ENCODE data around the gene TMEM39A. TPM values are rescaled to one million over a fixed set of nuclear protein-coding genes. Genes with fewer than 3 reads are reported as not detected.

Gene TMEM39A, protein sequence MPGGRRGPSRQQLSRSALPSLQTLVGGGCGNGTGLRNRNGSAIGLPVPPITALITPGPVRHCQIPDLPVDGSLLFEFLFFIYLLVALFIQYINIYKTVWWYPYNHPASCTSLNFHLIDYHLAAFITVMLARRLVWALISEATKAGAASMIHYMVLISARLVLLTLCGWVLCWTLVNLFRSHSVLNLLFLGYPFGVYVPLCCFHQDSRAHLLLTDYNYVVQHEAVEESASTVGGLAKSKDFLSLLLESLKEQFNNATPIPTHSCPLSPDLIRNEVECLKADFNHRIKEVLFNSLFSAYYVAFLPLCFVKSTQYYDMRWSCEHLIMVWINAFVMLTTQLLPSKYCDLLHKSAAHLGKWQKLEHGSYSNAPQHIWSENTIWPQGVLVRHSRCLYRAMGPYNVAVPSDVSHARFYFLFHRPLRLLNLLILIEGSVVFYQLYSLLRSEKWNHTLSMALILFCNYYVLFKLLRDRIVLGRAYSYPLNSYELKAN
- 48.4 and 74.1 TPM in 2 replicates for total RNA-seq (2014; rRNA removed; shearing (Covaris generic))

DNA sequence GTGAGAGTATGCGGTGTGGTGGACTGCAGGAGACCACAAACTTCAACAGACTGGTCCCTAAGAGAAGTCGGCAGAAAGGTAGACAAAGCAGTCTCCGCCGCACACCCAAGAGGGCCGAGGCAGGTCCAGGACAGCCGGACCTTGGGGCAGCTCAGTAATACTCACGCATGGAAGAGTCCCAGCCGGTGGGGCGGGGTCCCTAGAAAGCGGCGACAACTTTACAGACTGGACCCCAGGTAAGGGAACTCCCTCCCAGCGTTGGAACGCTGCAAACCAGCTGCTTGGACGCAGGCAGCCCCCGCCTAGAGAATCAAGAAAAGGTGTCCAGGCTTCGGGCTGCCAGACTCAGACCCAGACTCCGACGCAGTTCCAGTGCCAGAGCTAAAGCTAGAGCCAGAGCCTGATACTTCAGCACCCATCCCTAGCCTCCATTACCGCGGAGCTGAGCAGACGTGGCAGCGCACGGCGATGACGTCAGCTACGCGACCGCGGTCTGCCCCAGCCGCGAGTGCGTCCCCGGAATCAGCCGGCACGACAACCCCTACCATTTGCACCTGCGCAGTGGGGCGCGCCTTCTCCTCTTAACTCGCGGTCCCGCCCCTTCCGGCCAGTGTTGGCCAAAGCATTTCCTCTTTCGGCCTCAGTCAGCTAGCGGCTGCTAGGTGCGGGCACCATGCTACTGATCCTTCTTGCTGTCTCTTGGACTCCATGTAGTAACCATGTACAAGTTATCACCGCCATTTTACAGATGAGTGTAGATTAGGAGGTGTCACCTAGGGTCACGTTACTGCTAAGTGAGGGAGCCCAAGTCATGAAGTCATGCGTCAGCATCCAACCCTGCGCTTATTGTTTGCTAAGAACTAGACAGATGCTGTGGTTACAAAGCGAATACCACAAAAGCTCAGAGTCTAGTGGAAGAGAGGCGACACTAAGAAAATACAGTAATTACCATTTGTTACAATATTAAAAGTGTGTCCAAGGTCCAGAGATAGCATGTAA is at the start of gene TMEM39A:
Gene TMEM39A (minus strand): TSS at position 445 of the 999 bp plus-strand sequence. CDS start 1,541 bp downstream, outside the sequence.
- H3K36me3 ChIP-seq, result peaks cover 41% of the 10 kb centered on the region
- peak within 1 kb of the TSS; percentile 73 for H3K4me3 ChIP-seq
- DNase-seq (ENCODE audit: low read depth in 1 of 2, low spot score in 2 of 2), result peak; percentile 94 to 98
- peaks cover 14% of the 10 kb centered on the region for H3K4me1 ChIP-seq (replicated peaks)
- H3K27ac ChIP-seq, result peak within 1 kb of the TSS; percentile 82
- H3K9me3 ChIP-seq (replicated peaks), result no peaks in the 10 kb centered on the region
- no peaks in the 10 kb centered on the region for H3K27me3 ChIP-seq (replicated peaks)

DNA sequence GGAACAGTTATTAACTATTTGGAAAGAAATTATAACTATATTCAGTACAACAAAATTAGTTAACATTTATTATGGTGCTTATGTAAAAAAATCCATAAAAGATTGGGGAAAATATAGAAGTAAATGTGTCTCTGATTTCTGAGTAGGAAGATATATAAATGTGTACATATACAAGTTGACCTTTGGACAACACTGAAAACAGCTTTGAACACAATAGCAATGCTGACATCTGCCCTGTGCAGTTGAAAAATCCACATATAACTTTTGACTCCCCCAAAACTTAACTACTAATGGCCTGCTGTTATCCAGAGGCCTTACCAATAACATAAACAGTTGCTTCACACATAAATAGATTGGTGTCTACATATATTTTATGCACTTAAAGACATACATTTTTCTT is 47.3 kb upstream of the TMEM39A start:
- Histone ChIP-seq H3K4me1 (replicated peaks) (no peaks in the 10 kb centered on the region), H3K36me3 (peaks cover 51% of the 10 kb centered on the region), H3K9me3 (replicated peaks) (no peaks in the 10 kb centered on the region), H3K27ac (no peak overlapping the region), H3K27me3 (replicated peaks) (no peaks in the 10 kb centered on the region), H3K4me3 (no peak overlapping the region)
- DNase-seq (ENCODE audit: low read depth in 1 of 2, low spot score in 2 of 2), result no peak

DNA sequence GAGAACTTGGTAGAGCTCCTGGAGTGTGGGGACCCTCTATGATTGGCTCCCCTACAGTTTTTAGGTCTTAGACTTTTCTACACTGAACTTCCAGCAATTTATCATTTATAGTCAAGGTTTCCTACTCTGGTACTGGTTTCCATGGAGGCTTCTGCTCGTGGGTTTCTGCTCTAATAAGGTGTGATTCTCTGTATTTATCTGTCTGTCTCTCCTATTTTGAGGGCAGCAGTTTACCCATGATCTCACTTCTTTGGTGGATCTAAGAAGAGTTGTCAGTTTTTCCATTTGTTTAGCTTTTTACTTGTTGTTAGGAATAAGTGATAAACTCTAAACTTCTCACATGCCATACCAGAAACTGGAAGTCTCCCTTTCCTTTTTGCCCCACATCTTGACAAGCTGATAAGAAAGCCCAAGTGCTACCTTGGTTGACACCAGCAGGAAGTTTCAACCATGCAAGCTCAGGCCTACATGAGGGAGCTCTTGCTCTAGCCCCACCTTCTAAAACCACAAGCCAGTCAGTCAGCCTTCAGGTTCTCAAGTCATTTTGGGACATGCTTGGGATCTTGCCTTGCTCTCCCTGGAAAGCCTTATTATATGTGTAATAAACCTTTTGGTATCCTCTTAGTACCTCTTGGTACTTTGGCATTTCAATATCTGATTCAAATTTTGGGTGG is 44.9 kb upstream of the TMEM39A start:
- Histone ChIP-seq H3K27me3 (replicated peaks) (no peaks in the 10 kb centered on the region), H3K36me3 (peaks cover 47% of the 10 kb centered on the region), H3K4me3 (no peak overlapping the region), H3K4me1 (replicated peaks) (no peaks in the 10 kb centered on the region), H3K9me3 (replicated peaks) (no peaks in the 10 kb centered on the region), H3K27ac (no peak overlapping the region)
- DNase-seq (ENCODE audit: low read depth in 1 of 2, low spot score in 2 of 2), result no peak

DNA sequence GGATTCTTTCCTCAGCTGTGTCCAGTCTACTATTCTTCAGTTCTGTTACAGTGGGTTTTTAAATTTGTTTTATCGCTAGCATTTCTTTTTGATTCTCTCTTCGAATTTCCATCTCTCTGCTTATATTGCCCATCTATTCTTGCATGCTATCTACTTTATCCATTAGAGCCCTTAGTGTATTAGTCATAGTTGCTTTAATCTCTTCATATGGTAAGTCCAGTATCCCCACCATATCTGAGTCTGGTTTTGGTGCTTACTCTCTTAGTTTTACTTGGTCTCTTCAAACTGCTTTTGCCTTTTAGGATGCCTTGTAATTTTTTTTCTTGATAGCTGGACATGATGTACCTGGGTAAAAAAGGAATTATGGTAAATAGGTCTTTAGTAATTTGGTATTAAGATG is 44.0 kb upstream of the TMEM39A start:
- H3K9me3 ChIP-seq (replicated peaks), result no peaks in the 10 kb centered on the region
- no peaks in the 10 kb centered on the region for H3K4me1 ChIP-seq (replicated peaks)
- H3K4me3 ChIP-seq, result no peak overlapping the region
- no peak overlapping the region for H3K27ac ChIP-seq
- no peak for DNase-seq (ENCODE audit: low read depth in 1 of 2, low spot score in 2 of 2)
- H3K27me3 ChIP-seq (replicated peaks), result no peaks in the 10 kb centered on the region
- peaks cover 43% of the 10 kb centered on the region for H3K36me3 ChIP-seq

DNA sequence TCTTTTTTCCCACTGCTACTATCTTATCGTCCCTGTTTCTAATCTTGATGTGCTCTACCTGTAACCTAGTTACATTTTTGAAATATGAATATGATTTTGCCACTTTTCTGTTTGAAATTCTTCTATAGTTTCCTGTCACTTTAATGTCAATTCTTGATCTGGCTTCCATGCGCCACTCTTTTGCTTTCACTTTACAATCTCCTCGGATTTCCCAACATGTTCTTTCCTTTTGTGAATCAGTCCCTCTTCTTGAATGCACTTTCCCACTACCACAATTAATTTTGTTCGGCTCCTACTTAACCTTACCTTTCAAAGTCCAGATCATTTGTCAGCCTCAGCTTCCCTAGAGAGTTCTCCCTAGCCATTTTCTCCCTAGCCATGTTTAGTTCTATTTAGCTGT is 43.2 kb upstream of the TMEM39A start:
- Histone ChIP-seq H3K9me3 (replicated peaks) (no peaks in the 10 kb centered on the region), H3K4me3 (no peak overlapping the region), H3K27ac (no peak overlapping the region), H3K4me1 (replicated peaks) (no peaks in the 10 kb centered on the region), H3K36me3 (peaks cover 43% of the 10 kb centered on the region), H3K27me3 (replicated peaks) (no peaks in the 10 kb centered on the region)
- no peak for DNase-seq (ENCODE audit: low read depth in 1 of 2, low spot score in 2 of 2)

DNA sequence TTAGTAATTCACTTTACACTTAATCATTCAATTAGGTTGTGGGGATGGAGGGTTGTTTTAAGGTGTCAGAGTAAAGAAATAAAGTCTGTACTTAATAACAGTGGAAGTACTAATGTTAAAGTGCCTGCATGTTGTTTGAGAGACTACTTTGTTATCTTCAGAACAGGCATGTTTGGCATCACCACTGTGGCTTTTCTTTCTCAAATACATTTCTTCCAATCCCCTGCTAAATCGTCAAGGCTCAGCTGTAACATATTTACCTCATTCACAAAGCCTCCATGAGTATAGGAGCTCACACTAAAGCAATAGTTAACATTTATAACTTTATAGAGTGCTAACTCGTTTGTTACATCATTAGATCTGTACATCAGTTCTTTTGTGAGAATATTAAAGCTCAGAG is 37.5 kb upstream of the TMEM39A start:
- Histone ChIP-seq H3K36me3 (peaks cover 23% of the 10 kb centered on the region; the same call in 1 of the 2 replicates), H3K4me3 (no peak overlapping the region), H3K9me3 (replicated peaks) (no peaks in the 10 kb centered on the region), H3K27ac (no peak overlapping the region), H3K4me1 (replicated peaks) (peaks cover 16% of the 10 kb centered on the region), H3K27me3 (replicated peaks) (no peaks in the 10 kb centered on the region)
- DNase-seq (ENCODE audit: low read depth in 1 of 2, low spot score in 2 of 2), result no peak

DNA sequence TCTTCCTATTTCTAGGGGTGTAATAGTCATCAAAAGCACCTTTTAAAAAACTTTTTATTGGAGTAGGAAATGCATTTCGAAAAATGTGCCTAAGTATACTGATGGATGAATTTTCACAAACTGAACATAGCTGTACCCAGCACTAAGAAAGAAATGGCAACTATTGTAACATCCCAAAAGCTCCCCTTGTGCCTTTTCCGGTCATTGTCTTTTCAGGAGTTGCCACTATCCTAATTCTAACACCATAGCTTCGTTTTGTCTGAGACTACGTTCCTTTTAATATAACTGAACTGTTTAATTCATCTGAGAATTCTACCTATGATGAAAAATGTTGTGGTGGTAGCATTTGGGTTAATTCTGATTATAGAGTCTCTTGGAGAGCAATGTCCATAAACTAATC is 36.9 kb upstream of the TMEM39A start:
- H3K27me3 ChIP-seq (replicated peaks), result no peaks in the 10 kb centered on the region
- peaks cover 18% of the 10 kb centered on the region; the same call in 1 of the 2 replicates for H3K36me3 ChIP-seq
- H3K4me1 ChIP-seq (replicated peaks), result peaks cover 16% of the 10 kb centered on the region
- H3K4me3 ChIP-seq, result no peak overlapping the region
- H3K27ac ChIP-seq, result no peak overlapping the region
- DNase-seq (ENCODE audit: low read depth in 1 of 2, low spot score in 2 of 2), result no peak
- no peaks in the 10 kb centered on the region for H3K9me3 ChIP-seq (replicated peaks)

DNA sequence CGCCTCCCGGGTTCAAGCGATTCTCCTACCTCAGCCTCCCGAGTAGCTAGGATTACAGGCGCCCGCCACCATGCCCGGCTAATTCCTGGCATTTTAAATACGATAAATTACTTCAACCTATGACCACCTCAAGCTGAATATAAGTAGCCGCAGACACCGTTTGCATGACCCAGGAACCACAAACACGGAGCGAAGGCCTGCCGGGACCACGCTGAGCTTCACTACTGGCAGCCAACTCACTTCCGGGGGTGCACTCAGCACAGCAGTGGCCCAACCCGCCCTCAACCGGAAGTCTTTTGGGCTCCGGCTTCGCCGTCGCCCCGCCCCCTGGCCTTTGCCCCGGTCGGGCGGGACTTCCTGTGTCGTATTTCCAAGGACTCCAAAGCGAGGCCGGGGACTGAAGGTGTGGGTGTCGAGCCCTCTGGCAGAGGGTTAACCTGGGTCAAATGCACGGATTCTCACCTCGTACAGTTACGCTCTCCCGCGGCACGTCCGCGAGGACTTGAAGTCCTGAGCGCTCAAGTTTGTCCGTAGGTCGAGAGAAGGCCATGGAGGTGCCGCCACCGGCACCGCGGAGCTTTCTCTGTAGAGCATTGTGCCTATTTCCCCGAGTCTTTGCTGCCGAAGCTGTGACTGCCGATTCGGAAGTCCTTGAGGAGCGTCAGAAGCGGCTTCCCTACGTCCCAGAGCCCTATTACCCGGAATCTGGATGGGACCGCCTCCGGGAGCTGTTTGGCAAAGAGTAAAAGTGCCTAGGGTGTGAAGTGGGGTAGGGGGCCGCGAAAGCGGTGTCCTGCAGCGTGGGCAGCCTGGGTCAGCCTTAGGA is 35.0 kb upstream of the TMEM39A start, which contains the start of gene TIMMDC1:
Gene TIMMDC1 (plus strand): TSS at position 362 of the 826 bp plus-strand sequence. CDS start 187 bp downstream, at position 549.
- peak within 1 kb of the TSS; percentile 52 for H3K27ac ChIP-seq
- no peaks in the 10 kb centered on the region for H3K27me3 ChIP-seq (replicated peaks)
- peaks cover 8% of the 10 kb centered on the region; the same call in 1 of the 2 replicates for H3K36me3 ChIP-seq
- peaks cover 16% of the 10 kb centered on the region for H3K4me1 ChIP-seq (replicated peaks)
- peak; percentile 90 to 94 for DNase-seq (ENCODE audit: low read depth in 1 of 2, low spot score in 2 of 2)
- H3K4me3 ChIP-seq, result peak within 1 kb of the TSS; percentile 63
- no peaks in the 10 kb centered on the region for H3K9me3 ChIP-seq (replicated peaks)

DNA sequence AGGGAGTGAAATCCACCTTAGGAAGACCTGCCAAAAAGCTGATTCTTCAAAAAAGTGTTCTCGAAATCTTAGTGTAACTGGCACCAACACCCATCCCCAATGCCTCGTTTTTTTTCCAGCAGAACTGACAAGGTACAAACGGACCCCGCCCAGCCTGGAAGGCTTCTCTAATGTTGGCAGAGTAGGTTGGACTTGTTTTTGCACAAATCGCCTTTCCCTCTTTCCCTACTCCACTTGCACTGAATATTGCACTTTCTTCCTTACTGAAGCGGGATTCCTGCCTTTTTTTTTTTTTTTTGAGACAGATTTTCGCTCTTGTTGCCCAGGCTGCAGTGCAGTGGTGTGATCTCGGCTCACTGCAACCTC is 34.4 kb upstream of the TMEM39A start:
- Histone ChIP-seq H3K27me3 (replicated peaks) (no peaks in the 10 kb centered on the region), H3K4me3 (peak overlapping the region; percentile 63), H3K4me1 (replicated peaks) (peaks cover 16% of the 10 kb centered on the region), H3K27ac (peak overlapping the region; percentile 52), H3K36me3 (peaks cover 8% of the 10 kb centered on the region; the same call in 1 of the 2 replicates), H3K9me3 (replicated peaks) (no peaks in the 10 kb centered on the region)
- DNase-seq (ENCODE audit: low read depth in 1 of 2, low spot score in 2 of 2), result peak in 1 of 2 experiments; percentile 33

DNA sequence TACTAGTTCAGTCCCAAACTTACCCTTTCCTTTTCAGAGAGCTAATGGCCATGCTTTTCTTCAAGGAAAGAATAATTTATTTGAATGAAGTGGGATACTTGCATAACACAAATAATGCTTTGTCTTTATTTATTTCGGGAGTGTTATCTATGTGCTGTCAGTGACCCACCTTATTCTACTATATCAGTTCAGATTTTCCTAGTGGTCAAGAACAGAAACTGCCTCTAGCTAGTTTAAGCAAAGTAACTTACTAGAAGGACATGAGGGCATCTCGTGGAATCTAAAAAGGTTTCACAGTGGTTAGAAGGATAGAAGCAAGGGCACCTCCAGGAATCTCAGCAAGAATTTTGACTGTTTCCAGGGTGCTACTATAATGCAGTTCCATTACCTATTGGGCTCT is 31.2 kb upstream of the TMEM39A start:
- H3K4me3 ChIP-seq, result no peak overlapping the region
- DNase-seq (ENCODE audit: low read depth in 1 of 2, low spot score in 2 of 2), result no peak

DNA sequence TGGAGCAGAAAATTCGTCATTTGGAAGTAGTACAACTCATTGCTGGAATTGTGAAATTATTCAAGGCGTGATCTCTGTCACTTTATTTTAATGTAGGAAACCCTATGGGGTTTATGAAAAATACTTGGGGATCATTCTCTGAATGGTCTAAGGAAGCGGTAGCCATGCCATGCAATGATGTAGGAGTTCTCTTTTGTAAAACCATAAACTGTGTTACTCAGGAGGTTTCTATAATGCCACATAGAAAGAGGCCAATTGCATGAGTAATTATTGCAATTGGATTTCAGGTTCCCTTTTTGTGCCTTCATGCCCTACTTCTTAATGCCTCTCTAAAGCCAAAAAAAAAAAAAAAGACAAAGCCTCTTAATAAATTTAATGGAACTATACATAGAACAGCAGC is 29.4 kb upstream of the TMEM39A start:
- Histone ChIP-seq H3K36me3 (no peaks in the 10 kb centered on the region), H3K4me1 (replicated peaks) (peaks cover 4% of the 10 kb centered on the region; the same call in 1 of the 2 replicates), H3K4me3 (no peak overlapping the region), H3K9me3 (replicated peaks) (no peaks in the 10 kb centered on the region), H3K27ac (no peak overlapping the region), H3K27me3 (replicated peaks) (no peaks in the 10 kb centered on the region)
- DNase-seq (ENCODE audit: low read depth in 1 of 2, low spot score in 2 of 2), result no peak

More for the DNA sequence above, 31.2 kb upstream of the TMEM39A start:
- peaks cover 8% of the 10 kb centered on the region for H3K4me1 ChIP-seq (replicated peaks)
- no peak overlapping the region for H3K27ac ChIP-seq
- H3K9me3 ChIP-seq (replicated peaks), result no peaks in the 10 kb centered on the region
- H3K27me3 ChIP-seq (replicated peaks), result no peaks in the 10 kb centered on the region
- no peaks in the 10 kb centered on the region for H3K36me3 ChIP-seq

DNA sequence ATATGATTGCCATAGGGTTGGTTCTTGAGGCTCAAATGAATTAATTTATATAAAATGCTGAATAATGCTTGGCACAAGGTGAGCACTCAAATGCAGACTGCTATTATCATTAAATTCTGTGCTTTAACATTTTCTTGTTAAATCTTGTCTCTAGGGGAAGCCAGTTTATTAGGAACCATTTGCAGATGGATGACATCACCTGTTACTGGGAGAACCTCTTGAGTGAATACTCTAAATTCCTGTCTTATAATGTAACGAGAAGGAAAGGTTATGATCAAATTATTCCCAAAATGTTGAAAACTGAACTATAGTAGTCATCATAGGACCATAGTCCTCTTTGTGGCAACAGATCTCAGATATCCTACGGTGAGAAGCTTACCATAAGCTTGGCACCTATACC is 28.7 kb upstream of the TMEM39A start:
- Histone ChIP-seq H3K9me3 (replicated peaks) (no peaks in the 10 kb centered on the region), H3K27ac (no peak overlapping the region), H3K36me3 (no peaks in the 10 kb centered on the region), H3K4me3 (no peak overlapping the region), H3K4me1 (replicated peaks) (peaks cover under 1% of the 10 kb centered on the region; the same call in 1 of the 2 replicates), H3K27me3 (replicated peaks) (no peaks in the 10 kb centered on the region)
- DNase-seq (ENCODE audit: low read depth in 1 of 2, low spot score in 2 of 2), result no peak

Measured in SJSA1 (cell line).